Mucosa of descending colon (tissue), 3 donors: ENCODE measurements around the gene ACBD4. TPM values are rescaled to one million over a fixed set of nuclear protein-coding genes. Genes with fewer than 3 reads are reported as not detected.

Experiments used
- ATAC-seq: fragments of 200-7000 bp; cut with Tn5 transposase; one replicate; pipeline ENCODE4 v1.9.1; 2020; ENCODE audit warnings: mild to moderate bottlenecking, moderate library complexity
- DNase-seq, 3 donors: peaks; one replicate each; pipeline ENCODE4 v3.0.0-alpha.2; 2020
- H3K36me3 ChIP-seq: fragments of 200-600 bp; one replicate; pipeline ENCODE4 v1.8.0; 2021; ENCODE audit warnings: low read depth, mild to moderate bottlenecking
- H3K4me1 ChIP-seq: fragments of 200-600 bp; one replicate; pipeline ENCODE4 v1.8.0; 2021; ENCODE audit warnings: low read depth, mild to moderate bottlenecking
- H3K4me3 ChIP-seq: fragments of 200-600 bp; one replicate; pipeline ENCODE4 v1.8.0; 2021; ENCODE audit warnings: mild to moderate bottlenecking
- H3K9me3 ChIP-seq: fragments of 200-600 bp; one replicate; pipeline ENCODE4 v1.8.0; 2021; ENCODE audit warnings: mild to moderate bottlenecking
- CTCF ChIP-seq: fragments of 200-600 bp; IDR thresholded peaks from one replicate; pipeline ENCODE4 v1.8.0; 2022; ENCODE audit warnings: antibody characterized with exemption, mild to moderate bottlenecking
- intact Hi-C, 2 donors: fragments of 100-400 bp; cut with DNase I in 1 of 2; cut with micrococcal nuclease in 1 of 2; formaldehyde crosslinking; loops; one replicate each; pipeline versions ENCODE4 v1.11.0 to v1.11.1; 2022; cut with DNase I, micrococcal nuclease
- total RNA-seq, 3 donors: library from RNA; stranded (reverse); fragmentation: NEBNext Ultra II Directional in 2 of 3; extraction: Animal tissue kit (Norgen Biotek cat#: 25700) in 2 of 3; gene quantifications; one replicate each; pipeline versions ENCODE4 v1.2.1 to v1.2.4, GENCODE V29; 2021 to 2023
- donor health status: DM: no; HTN: no; CAD: no; lungs with moderate emphysema.
- donor health status: DM: no; HTN: no; CAD: no.
- donor health status: DM: no; HTN: yes; CAD: no.

Gene ACBD4
- total RNA-seq, 3 donors from 2014 or later: 18.1 to 28.7 (median 26.3) TPM

DNA sequence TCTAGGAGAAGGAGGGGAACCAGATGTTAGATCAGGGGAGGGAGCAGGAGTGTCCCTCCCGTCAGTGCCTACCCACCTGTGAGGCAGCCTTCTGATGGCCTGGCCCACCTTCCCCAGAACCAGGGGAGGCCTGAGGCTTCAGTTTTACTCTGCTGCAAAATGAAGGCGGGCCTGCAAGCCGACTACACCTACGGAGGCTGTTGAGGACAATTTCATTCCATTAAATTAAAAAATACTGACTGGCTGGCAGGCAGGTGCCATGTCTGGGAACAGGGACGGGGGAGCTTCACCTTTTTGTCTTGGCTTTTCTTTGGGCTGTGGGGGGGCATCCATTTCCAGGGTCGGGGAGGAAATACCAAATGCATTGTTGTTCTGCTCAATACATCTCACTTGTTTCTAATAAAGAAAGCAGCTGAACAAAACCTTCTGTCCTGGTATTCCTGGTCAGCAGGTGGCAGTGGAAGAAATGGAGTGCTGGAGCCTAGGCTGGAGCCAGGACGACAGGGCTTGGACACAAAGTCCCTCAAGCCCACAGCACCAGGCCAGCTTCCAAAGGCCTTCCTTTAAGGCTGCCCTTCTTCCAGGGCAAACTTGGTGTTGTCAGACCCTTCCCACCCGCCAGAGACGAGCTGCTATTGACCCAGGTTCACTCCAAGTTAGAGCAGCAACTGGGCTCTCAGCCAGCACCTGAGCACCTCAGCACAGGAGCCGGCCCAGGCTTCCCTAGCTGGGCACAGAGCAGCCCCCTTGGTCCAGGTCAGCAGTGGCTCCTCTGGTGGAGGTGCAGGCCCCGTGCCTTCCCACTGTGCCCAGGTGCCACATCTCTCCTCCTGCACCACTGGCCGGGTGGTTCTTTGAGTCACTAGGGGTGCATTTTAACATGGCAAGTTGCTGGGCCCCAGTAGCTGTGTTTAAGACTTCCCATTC is 26.6 kb upstream of the ACBD4 start:
- TF ChIP-seq CTCF: no peak
- intact Hi-C loops: no loop called here
- no peak overlapping the region for H3K4me3 ChIP-seq
- ATAC-seq (peak; percentile 42), DNase-seq (peak in 1 of 3 donors; percentile 60)
- no peaks in the 10 kb centered on the region for H3K4me1 ChIP-seq
- no peaks in the 10 kb centered on the region for H3K9me3 ChIP-seq
- H3K36me3 ChIP-seq: peaks cover 8% of the 10 kb centered on the region

DNA sequence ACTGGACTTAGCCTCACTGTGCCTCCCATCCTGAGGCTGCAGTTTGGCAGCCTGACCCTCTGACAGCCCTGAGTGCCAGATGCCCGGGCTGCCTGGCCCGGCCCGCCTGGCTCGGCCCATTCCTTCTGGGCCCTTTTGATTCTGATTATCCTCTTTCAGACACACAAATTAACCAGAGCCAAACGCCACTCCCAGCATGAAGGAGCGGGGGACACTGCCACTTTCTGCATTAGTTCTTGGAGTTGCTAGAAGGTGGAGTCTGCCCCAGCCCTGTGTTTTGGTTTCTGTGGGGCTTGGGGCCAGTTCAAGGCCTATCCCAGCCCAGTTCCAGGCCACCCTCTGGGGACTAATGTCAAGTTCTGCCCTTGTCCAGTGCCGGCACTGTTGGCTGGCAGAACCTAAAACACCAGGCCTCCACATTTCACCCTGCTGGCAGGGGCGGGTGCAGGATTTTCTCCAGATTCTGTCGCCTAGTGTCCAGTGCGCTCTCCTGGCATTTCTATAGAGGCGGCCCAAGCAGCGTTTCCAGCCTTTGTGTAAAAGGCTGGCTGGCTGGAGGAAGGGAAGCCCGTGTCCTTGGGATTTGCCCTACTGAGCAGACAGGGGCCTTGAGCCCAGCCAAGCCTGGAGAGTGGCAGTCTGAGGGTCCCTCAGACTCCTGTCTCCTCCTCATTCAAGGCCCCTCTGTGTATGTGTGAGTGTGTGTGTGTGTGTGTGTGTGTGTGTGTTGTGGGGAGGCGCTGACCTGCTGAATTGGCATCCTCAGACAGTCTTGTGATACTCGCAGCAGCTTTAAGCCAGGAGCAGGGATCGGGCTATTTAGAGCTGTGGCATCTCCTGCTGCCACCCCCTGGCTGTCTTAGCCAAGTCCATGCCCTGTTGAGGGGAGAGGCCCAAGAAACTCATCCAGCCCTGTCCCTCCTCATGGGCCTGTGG is 24.5 kb upstream of the ACBD4 start:
- H3K36me3 ChIP-seq: peaks cover under 1% of the 10 kb centered on the region

DNA sequence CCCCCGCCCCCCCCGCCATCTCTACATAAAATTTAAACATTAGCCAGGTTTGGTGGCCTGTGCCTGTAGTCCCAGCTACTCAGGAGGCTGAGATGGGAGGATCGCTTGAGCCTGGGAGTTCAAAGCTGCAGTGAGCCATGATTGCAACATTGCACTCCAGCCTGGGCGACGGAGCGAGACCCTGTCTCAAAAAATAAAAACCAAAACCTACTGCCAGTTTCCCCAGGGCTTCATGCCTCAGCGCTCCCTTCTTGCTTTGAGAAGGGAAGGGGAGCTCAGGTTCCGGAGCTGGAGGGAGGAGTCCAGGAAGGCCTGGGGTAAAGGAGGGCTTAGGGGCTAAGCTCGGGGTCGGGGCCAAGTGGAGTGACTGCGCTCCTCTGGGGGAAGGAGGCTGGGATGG is 23.6 kb upstream of the ACBD4 start:
- no peak for TF ChIP-seq CTCF
- no peaks in the 10 kb centered on the region for H3K4me1 ChIP-seq
- ATAC-seq (no peak), DNase-seq (no peak)
- intact Hi-C loops: loop anchor here in 1 of 2 donors (10.0 kb wide), 1 partner anchor 187 kb away; no protein-coding TSS in a partner anchor
- H3K4me3 ChIP-seq: no peak overlapping the region
- no peaks in the 10 kb centered on the region for H3K36me3 ChIP-seq
- H3K9me3 ChIP-seq: no peaks in the 10 kb centered on the region

More for the DNA sequence above, 24.5 kb upstream of the ACBD4 start:
- H3K4me3 ChIP-seq: no peak overlapping the region
- DNase-seq: no peak
- TF ChIP-seq CTCF: no peak
- no peak for ATAC-seq
- H3K4me1 ChIP-seq: no peaks in the 10 kb centered on the region
- intact Hi-C loops: loop anchor here in 1 of 2 donors (10.0 kb wide), 1 partner anchor 186 kb away; no protein-coding TSS in a partner anchor
- H3K9me3 ChIP-seq: no peaks in the 10 kb centered on the region

DNA sequence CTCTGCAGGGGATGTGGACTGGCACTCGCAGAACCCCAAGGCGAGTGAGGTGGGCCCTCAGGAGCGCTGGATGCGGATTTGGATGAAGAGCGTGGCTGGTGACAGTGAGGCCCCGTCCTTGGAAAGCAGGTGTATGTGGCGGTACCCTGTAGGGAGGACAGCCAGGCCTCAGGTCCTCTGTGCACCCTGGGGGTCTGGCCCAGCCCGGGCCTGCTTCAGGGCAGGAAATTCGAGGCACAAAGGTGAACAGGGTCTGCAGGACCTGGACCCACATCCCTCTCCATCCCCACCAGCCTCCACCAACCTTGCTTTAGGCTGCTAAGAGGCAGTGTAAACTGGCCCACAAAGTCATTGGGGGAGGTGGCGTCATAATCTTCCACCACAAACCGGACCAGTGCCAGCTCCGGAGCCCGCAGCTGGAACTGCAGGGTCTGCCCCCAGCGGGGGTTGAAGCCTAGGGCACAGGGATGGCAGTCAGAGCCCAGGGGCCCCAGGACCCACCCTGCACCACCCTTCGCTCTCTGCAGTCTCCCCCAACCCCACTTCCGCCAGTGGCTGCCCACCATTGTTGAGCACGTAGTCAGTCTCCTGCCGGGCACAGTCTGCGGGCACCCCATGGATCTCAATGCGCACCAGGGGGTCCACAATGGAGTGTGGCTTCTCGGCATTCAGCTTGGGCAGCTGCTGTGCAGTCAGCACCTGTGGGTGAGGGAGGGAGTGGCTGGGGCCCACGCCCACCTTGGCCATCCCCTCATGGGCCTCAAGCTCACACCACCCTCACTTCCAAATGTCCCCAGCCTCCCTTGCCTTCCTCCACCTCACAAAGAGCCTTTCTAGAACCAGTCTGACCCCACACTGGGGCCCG is 22.7 kb upstream of the ACBD4 start:
- Histone ChIP-seq H3K4me3 (no peak overlapping the region), H3K9me3 (no peaks in the 10 kb centered on the region), H3K36me3 (no peaks in the 10 kb centered on the region), H3K4me1 (no peaks in the 10 kb centered on the region)
- no peak for TF ChIP-seq CTCF
- no peak for DNase-seq
- no peak for ATAC-seq
- intact Hi-C loops: loop anchor here in 1 of 2 donors (10.0 kb wide), 1 partner anchor 188 kb away; no protein-coding TSS in a partner anchor

GRCh38 chr17:45113424-45113754 is 22.1 kb upstream of the ACBD4 start:
- Histone ChIP-seq H3K4me3 (no peak overlapping the region), H3K36me3 (no peaks in the 10 kb centered on the region), H3K4me1 (no peaks in the 10 kb centered on the region), H3K9me3 (no peaks in the 10 kb centered on the region)
- no peak for ATAC-seq
- TF ChIP-seq CTCF: no peak
- intact Hi-C loops: loop anchor here in 1 of 2 donors (10.0 kb wide), 1 partner anchor 189 kb away; no protein-coding TSS in a partner anchor
- no peak for DNase-seq
